Caco-2 (cell line): ENCODE measurements around the gene TPK1. TPM values are rescaled to one million over a fixed set of nuclear protein-coding genes. Genes with fewer than 3 reads are reported as not detected.
A peak's percentile ranks its signal among the peaks of the same experiment; 100 is the strongest.

Experiments used
- BruUV-seq: library from RNA; stranded (reverse); fragments of 400-500 nt; replicated peaks from 2 replicates; lab custom pipeline; 2021; lab: Mats Ljungman, UMichigan
- CTCF ChIA-PET: fragments of 300-600 bp; sonication (Branson Sonifier 250); formaldehyde crosslinking; loops from one replicate; lab custom pipeline; 2022; ENCODE audit warnings: antibody characterized with exemption; lab: Charles Lee
- POLR2A ChIA-PET: fragments of 300-600 bp; sonication (Branson Sonifier 250); formaldehyde crosslinking; loops from one replicate; lab custom pipeline; 2022; ENCODE audit warnings: antibody characterized with exemption; lab: Charles Lee
- DNase-seq, 2 experiments: peaks; one replicate each; pipeline versions ENCODE4 v3.0.0 to v3.0.0-alpha.2; 2020 to 2022
- H3K27me3 ChIP-seq: replicated peaks from 2 replicates; pipeline ENCODE4 v1.6.0; 2011; ENCODE audit warnings: low read length; ENCODE audit not compliant: control insufficient read depth, insufficient read depth
- H3K36me3 ChIP-seq: 2 replicates; pipeline ENCODE4 v1.5.1; 2011; ENCODE audit warnings: low read length; ENCODE audit not compliant: control insufficient read depth, insufficient read depth
- H3K4me1 ChIP-seq: fragments of 250-450 bp; sonication (Bioruptor Pico); 2 replicates; pipeline ENCODE4 v1.5.1; 2020; ENCODE audit warnings: mild to moderate bottlenecking
- H3K4me3 ChIP-seq: 2 replicates; pipeline ENCODE4 v1.5.1; 2011; ENCODE audit warnings: low read depth, mild to moderate bottlenecking, control low read depth, low read length
- H3K9me3 ChIP-seq: fragments of 250-450 bp; sonication (Bioruptor Pico); 2 replicates; pipeline ENCODE4 v1.5.1; 2020; ENCODE audit warnings: mild to moderate bottlenecking, moderate library complexity
- H3K27ac Mint-ChIP-seq: one replicate; pipeline ENCODE4 v1.8.0; 2022; ENCODE audit warnings: mixed read lengths; ENCODE audit not compliant: unreplicated experiment
- H3K27me3 Mint-ChIP-seq: one replicate; pipeline ENCODE4 v1.8.0; 2022; ENCODE audit warnings: mixed read lengths; ENCODE audit not compliant: insufficient read depth, unreplicated experiment
- H3K36me3 Mint-ChIP-seq: one replicate; pipeline ENCODE4 v1.8.0; 2022; ENCODE audit warnings: mild to moderate bottlenecking, mixed read lengths; ENCODE audit not compliant: insufficient read depth, unreplicated experiment
- H3K4me1 Mint-ChIP-seq: one replicate; pipeline ENCODE4 v1.8.0; 2022; ENCODE audit warnings: low read depth, mixed read lengths; ENCODE audit not compliant: unreplicated experiment
- H3K4me3 Mint-ChIP-seq: one replicate; pipeline ENCODE4 v1.8.0; 2022; ENCODE audit warnings: mild to moderate bottlenecking, moderate library complexity, mixed read lengths; ENCODE audit not compliant: unreplicated experiment
- H3K9me3 Mint-ChIP-seq: one replicate; pipeline ENCODE4 v1.8.0; 2022; ENCODE audit warnings: mixed read lengths; ENCODE audit not compliant: unreplicated experiment
- CTCF ChIP-seq, 2 experiments: fragments of 200-600 bp in 1 of 2; IDR thresholded peaks; 1 replicate in 1 of 2; 2 replicates in 1 of 2; pipeline versions ENCODE4 v1.5.1 to v1.8.0; 2011 to 2022; ENCODE audit warnings: antibody characterized with exemption in 1 of 2, control low read depth in 1 of 2, inconsistent platforms in 1 of 2, low read depth in 1 of 2, low read length in 1 of 2, mild to moderate bottlenecking in 1 of 2, moderate library complexity in 1 of 2; ENCODE audit not compliant: insufficient read depth in 1 of 2, severe bottlenecking in 1 of 2, unreplicated experiment in 1 of 2
- intact Hi-C: fragments of 100-400 bp; cut with micrococcal nuclease; formaldehyde crosslinking; loops from one replicate; pipeline ENCODE4 v1.10.0; 2022; ENCODE audit not compliant: unreplicated experiment
- total RNA-seq: library from RNA; stranded (reverse); gene quantifications from 2 replicates; pipeline ENCODE4 v1.2.3, GENCODE V29; 2022

TPK1 gene
- total RNA-seq, 1 experiment from 2014 or later: 86.6 TPM

- Histone ChIP-seq H3K27me3 (no peaks in the 10 kb centered on the region), H3K4me1 (peaks cover 4% of the 10 kb centered on the region; the same call in 1 of the 2 replicates), H3K4me3 (no peak overlapping the region), H3K9me3 (no peaks in the 10 kb centered on the region; the same call in 1 of the 2 replicates), H3K36me3 (no peaks in the 10 kb centered on the region)
- Mint-ChIP-seq H3K36me3 (peaks cover 11% of the 10 kb centered on the region), H3K4me3 (no peak overlapping the region), H3K4me1 (peaks cover 27% of the 10 kb centered on the region), H3K27ac (no peak overlapping the region), H3K27me3 (no peaks in the 10 kb centered on the region), H3K9me3 (no peaks in the 10 kb centered on the region)
- DNase-seq: peak in 1 of 2 experiments; percentile 32
- intact Hi-C loops: loop anchor here (1.0 to 5.0 kb wide), 5 partner anchors 22 to 227 kb away; no protein-coding TSS in a partner anchor
- TF ChIP-seq CTCF (IDR thresholded peaks at IDR 0.05; ENCODE audit: insufficient read depth in 1 of 2, low read depth in 1 of 2, low read length in 1 of 2, severe bottlenecking in 1 of 2, unreplicated experiment in 1 of 2): peak; percentile 63 to 73
- ChIA-PET CTCF (interaction anchor here (0.6 to 2.8 kb wide), 8 partner anchors 9 to 1439 kb away, joined by 3 to 15 read pairs (median 6); partner anchors contain the start of gene TPK1), POLR2A (no interaction called here)
- no TSS peak for BruUV-seq
Measured at GRCh38 chr7:144738708-144739314, 97.0 kb downstream of the TPK1 start.

- BruUV-seq: no TSS peak
- Mint-ChIP-seq H3K27ac (no peak overlapping the region), H3K36me3 (peaks cover 11% of the 10 kb centered on the region), H3K9me3 (no peaks in the 10 kb centered on the region), H3K4me3 (no peak overlapping the region), H3K27me3 (no peaks in the 10 kb centered on the region), H3K4me1 (peaks cover 27% of the 10 kb centered on the region)
- Histone ChIP-seq H3K9me3 (no peaks in the 10 kb centered on the region; the same call in 1 of the 2 replicates), H3K36me3 (no peaks in the 10 kb centered on the region), H3K4me3 (no peak overlapping the region), H3K27me3 (no peaks in the 10 kb centered on the region), H3K4me1 (peaks cover 4% of the 10 kb centered on the region; the same call in 1 of the 2 replicates)
- CTCF ChIA-PET: interaction anchor here (0.6 to 2.8 kb wide), 8 partner anchors 9 to 1438 kb away, joined by 3 to 15 read pairs (median 6); partner anchors contain the start of gene TPK1
- no peak for DNase-seq
- TF ChIP-seq CTCF (IDR thresholded peaks at IDR 0.05; ENCODE audit: insufficient read depth in 1 of 2, low read depth in 1 of 2, low read length in 1 of 2, severe bottlenecking in 1 of 2, unreplicated experiment in 1 of 2): no peak
- intact Hi-C loops: loop anchor here (1.0 to 5.0 kb wide), 5 partner anchors 23 to 226 kb away; no protein-coding TSS in a partner anchor
- POLR2A ChIA-PET: no interaction called here
Measured at GRCh38 chr7:144738146-144738545, 97.7 kb downstream of the TPK1 start.

- intact Hi-C loops: loop anchor here (5.0 kb wide), 2 partner anchors 115 to 225 kb away; no protein-coding TSS in a partner anchor
- CTCF ChIA-PET: no interaction called here
Measured at GRCh38 chr7:144736880-144737493, 98.9 kb downstream of the TPK1 start.

More at GRCh38 chr7:144736880-144737493, 98.9 kb downstream of the TPK1 start:
- H3K36me3 Mint-ChIP-seq: peaks cover 5% of the 10 kb centered on the region
- DNase-seq: no peak
- no peaks in the 10 kb centered on the region for H3K9me3 Mint-ChIP-seq
- Histone ChIP-seq H3K36me3 (no peaks in the 10 kb centered on the region), H3K4me3 (no peak overlapping the region), H3K4me1 (peaks cover 4% of the 10 kb centered on the region; the same call in 1 of the 2 replicates), H3K9me3 (no peaks in the 10 kb centered on the region), H3K27me3 (no peaks in the 10 kb centered on the region)
- no peak overlapping the region for H3K4me3 Mint-ChIP-seq
- peaks cover 20% of the 10 kb centered on the region for H3K4me1 Mint-ChIP-seq
- POLR2A ChIA-PET: no interaction called here
- no peak overlapping the region for H3K27ac Mint-ChIP-seq
- no peak for TF ChIP-seq CTCF (IDR thresholded peaks at IDR 0.05; ENCODE audit: insufficient read depth in 1 of 2, low read depth in 1 of 2, low read length in 1 of 2, severe bottlenecking in 1 of 2, unreplicated experiment in 1 of 2)
- BruUV-seq: no TSS peak
- H3K27me3 Mint-ChIP-seq: no peaks in the 10 kb centered on the region
